Esophagus muscularis mucosa (tissue), 4 donors: ENCODE measurements around the gene OGFOD2.

Source experiments
- CTCF ChIP-seq, 3 experiments: fragments of 200-600 bp in 2 of 3; fragments of 450-650 bp in 1 of 3; sonication (generic) in 2 of 3; IDR thresholded peaks; one replicate each; pipeline ENCODE4 v1.5.1; 2017 to 2019; ENCODE audit warnings: antibody characterized with exemption in 3 of 3, mild to moderate bottlenecking in 2 of 3, moderate library complexity in 1 of 3
- EP300 ChIP-seq: sonication (generic); formaldehyde crosslinking; IDR thresholded peaks from one replicate; pipeline ENCODE4 v1.6.1; 2017; ENCODE audit warnings: antibody characterized with exemption
- POLR2A ChIP-seq: fragments of 450-650 bp; IDR thresholded peaks from one replicate; pipeline ENCODE4 v1.6.1; 2017; ENCODE audit warnings: antibody characterized with exemption, moderate library complexity, mild to moderate bottlenecking, low read depth

DNA sequence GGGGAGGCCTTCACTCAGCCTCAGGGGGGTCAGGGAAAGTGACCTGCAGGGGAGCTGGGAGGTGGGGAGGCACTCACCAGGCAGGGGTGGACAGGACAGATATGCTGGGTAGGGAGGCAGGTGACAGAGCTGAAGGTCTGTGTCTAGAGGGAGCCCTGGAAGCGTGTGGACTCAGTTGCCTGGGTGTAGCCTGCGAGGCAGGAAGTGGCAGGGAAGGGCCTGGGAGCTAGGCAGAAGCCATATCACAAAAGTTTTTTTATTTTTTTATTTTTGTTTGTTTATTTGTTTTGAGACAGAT, 44.7 kb downstream of the OGFOD2 start:
- no peak for TF ChIP-seq CTCF (IDR thresholded peaks at IDR 0.05)
- TF ChIP-seq POLR2A = no peak
- no peak for TF ChIP-seq EP300
